Activated T-helper 1 cell treated with anti-CD3 and anti-CD28 coated beads, Interleukin-2, amount 50 U/mL, for 16 hours (primary cell): Measurements from ENCODE around the gene B4GALNT3.

ENCODE experiments used
- DNase-seq, 2 donors: peaks; one replicate each; pipeline ENCODE4 v3.0.0-alpha.2; 2020; ENCODE audit warnings: low read depth in 1 of 2, low spot score in 1 of 2

The B4GALNT3 gene

DNA sequence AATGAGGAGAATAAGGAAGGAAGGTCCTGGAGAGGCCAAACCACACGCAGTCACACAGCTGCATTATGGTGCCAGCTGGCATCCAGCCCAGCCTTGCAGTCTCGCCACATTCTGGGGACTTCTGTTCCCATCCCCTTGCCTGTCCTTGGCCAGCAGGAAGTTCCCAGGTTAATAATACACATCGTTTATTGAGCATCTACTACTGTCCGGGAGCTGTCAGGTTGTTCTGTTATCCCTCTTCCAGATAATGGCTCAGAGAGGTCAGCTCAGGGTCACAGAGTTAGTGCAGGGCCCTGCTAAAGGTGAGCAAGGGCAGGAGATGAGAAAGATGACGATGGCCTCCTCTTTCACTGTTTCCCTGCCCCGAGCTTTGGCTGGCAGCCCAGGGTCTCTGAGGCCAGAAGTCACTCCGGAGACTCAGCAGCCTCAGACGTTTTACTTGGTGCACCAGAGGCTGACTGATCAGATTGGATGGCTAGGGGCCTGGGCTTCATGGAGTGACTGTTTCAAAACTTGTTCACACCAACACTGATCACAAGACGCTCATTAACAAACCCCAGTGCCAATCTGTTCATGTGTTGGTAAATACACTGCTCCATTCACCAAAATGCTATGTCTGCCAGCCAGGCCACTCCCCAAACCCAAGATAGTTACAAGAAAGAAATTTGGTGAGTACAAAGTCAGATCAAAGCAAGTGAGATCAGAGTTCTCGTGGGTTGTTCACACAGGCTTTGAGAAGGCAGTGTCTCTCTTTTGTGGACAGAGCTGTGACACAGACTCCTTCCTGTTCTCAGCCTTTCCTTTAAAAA lies 79.2 kb downstream of the B4GALNT3 start:
- no peak for DNase-seq

DNA sequence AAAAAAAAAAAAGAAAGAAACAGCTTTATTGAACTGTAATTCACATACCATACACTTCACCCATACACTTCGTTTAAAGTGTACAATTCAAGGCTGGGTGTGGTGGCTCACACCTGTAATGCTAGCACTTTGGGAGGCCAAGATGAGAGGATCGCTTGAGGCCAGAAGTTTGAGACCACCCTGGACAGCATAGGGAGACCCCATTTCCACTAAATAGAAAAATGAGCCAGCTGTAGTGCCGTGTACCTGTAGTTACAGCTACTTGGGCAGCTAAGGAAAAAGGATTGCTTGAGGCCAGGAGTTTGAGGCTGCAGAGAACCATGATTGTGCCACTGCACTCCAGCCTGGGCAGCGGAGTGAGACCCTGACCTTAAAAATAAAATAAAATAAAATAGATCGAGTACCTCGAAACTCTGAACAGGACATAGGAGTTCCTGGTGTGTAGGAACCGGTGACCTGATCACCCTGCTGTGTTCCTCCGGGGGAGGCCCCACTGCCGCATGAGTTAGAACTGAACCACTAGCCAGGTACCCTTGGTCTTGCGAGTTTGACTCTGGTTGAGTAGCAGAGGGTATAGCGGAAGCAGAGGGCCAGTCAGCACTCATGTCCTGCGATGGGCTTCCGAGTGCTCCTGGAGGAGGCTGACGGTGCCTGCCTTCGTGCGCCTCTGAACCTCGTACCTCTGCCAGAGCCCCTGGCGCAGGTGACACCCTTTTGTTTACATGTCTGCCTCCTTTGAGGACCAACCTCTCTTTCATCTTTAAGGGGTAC lies 80.0 kb downstream of the B4GALNT3 start:
- DNase-seq, result no peak

DNA sequence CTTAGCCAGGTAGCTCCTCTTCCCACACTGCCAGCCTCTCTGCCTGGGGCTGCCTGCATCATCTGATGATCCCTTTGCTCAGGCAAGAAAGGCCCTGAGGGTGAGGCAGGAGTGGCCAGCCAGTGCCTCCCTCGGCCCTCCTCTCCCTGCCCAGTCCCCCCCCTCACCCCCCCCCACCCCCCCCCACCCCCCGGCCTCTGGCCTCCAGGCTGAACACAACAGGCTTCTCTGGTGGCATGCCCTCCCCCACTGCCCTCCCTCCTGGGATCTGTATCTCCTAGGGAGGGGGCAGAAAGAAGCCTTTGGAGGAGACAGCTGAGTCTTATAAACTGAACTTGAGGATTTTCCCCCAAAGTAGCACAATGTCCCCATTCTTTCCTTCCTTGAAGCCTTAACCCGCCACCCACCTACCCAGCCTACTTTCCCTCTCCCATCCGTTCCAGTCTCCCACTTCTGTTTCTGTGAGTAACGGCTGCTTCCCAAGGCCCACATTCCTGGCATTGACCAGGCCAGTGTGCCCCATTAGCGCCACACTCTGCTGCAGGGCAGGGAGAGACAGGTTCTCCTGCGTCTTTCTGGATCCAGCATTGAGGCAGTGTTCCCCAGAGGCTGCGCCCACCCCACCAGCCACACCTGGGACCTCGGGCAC lies 82.1 kb downstream of the B4GALNT3 start:
- DNase-seq, result no peak

DNA sequence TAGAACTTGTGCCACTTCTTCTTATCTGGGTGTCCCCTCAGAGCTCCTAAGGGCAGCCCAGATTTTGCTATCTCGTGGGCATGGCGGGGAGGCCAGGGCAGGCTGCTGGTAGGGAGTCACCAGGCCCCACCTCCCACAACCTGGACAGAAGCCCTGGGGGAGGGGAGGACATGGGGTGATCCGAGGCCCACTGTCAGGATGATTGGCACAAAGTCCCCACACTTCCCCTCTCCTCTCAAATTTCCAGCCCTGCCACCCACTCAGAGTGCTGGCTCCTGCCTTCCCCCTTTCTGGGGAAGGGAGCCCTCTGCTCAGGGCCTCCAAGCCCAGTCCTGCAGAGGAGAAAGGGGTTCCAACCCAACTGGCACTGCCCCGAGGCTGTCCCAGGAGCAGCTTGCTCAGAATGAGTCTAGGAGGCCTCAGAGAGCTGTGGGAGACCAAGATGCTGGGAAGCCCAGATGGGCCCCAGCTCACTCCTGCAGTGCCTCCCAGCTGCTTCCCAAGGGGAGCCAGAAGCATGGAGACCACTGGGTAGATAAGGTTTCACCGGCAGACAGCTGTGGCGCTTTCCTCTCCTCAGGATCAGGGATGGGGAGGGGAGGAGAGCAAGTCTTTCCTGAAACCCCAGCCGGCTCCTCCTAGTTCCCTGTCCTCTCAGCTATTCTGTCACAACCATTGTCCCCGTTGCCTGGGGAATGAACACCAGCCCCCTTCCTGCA lies 82.8 kb downstream of the B4GALNT3 start:
- no peak for DNase-seq

DNA sequence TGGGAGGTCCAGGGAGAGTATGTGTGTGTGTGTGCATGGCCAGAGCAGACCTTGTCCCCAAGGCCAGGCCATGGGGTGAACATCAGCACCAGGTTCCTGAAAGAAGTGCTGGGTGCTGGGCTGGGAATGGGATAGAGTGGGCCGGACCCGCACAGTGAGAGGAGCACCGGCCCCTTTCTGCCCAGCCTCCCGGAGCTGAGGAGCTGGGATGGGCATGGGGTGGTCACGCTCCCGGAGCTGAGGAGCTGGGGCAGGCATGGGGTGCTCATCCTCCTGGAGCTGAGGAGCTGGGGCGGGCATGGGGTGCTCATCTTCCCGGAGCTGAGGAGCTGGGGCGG lies 83.3 kb downstream of the B4GALNT3 start:
- DNase-seq, result no peak

DNA sequence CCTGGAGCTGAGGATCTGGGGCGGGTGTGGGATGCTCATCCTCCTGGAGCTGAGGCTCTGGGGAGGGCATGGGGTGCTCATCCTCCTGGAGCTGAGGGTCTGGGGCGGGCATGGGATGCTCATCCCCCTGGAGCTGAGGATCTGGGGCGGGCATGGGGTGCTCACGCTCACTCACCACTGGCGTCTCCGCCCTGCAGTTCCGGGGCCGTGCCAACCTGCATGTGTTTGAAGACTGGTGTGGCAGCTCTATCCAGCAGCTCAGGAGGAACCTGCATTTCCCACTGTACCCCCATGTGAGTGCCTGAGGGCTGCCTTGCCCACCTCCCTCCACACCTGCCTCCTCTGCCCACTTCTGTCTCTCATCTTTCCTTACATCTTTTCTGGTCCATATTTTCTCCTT lies 84.4 kb downstream of the B4GALNT3 start:
- DNase-seq, result no peak

DNA sequence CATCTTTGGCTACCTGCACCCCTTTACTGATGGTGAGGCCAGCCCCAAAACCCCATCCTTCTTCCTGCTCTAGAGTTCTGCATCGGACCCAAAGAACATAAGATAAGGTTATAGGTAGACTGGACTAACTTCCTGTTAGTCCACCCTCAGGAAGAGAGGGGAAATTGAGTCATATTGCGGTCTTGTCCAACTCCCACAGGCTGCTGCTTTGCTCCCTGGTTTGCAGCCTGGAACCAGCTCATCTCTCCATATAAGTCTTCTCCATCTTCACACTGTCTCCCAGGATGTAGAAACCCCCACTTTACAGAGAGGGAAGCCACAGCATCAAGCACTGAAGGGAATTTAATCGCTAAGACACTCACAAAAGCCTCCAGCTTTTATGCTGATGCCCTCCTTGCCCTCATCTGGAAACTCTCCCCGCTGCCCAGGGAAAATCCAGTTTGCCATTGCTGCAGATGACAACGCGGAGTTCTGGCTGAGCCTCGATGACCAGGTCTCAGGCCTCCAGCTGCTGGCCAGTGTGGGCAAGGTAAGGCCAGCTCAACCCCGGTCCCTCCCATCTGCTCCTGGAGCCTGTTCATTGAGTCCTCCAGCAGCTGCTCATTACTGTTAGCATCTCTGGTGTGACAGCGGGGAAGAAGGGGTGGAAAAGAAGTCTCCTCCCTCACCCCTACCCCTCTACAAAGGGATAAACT lies 85.3 kb downstream of the B4GALNT3 start:
- no peak for DNase-seq

DNA sequence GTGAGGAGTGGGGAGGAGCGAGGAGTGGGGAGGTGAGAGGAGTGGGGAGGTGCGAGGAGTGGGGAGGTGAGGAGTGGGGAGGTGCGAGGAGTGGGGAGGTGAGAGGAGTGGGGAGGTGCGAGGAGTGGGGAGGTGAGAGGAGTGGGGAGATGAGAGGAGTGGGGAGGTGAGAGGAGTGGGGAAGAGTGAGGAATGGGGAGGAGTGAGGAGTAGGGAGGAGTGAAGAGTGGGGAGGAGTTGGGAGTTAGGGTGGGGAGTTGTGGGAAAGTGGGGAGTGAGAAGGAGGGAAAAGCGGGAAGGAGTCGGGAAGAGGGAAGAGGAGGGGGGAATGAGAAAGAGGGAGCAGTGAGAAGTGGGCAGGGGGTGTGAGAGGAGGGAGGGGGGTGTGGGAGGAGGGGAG lies 86.1 kb downstream of the B4GALNT3 start:
- DNase-seq, result no peak

DNA sequence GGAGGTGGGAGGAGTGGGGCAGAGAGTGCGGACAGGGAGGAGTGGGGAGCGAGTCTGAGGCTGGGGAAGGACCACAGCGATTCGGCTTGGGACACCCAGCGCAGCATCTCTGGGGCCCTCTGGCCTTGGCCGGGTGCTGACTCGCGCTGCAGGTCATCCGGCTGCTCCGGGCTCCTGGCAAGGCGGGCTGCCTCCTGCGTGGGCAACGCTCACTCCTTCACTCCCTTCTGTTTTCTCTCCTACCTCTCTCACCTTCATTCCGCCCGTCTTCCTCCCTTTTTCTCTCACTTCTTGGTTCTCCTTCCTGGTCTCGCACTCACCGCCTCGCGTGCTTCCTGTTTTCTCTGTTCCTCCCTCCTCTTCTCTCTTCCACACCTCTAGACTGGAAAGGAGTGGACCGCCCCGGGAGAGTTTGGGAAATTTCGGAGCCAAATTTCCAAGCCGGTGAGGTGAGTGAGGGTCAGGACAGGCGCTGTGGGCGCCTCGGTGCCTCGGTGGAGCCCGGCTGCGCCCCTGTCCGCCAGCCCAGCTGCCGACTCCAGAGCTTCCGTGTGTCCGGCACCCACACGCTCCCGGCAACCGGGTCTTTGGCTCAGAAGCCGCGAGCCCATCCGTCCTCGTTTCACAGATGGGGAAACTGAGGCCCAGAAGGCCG lies 86.7 kb downstream of the B4GALNT3 start:
- no peak for DNase-seq

DNA sequence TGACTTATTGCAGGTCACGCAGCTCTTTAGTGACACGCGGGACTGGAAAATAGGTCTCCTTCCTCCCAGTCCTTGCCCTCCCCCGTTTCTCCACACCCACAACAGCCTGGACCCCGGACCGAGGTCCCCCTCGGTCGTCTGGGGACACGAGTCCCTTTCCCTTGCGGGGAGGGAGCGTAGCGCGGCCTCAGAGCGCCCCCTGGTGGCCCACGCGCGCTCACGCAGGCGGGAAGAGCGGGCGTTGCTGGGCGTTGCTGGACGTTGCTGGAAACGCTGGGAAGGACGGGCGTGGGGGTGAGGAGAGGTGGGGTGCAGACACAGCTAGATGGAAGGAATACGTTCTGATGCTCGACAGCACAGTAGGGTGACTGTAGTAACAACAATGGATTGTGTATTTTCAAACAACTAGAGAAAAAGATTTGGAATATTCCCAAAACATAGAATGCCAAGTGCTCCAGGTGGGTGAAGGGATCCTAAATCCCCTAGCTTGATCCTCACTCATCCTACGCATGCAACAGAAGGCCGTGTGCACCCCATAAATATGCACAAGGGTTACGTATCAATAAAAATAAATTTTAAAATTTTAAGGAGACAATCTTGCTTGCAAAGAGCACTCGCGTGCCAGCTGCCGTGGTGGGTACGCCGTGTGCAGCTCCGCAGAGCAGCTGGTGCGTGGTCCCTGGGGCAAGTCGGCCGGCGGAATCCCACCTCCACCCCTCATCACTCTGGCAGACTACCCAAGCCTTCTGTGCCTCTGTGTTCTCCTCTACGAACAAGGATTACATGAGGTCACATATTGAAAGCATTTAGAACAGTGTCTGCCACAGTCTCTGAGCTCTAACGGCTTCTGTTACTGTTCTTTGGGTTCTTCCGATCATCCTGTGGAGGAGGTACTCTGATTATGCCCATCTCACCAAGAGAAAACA lies 87.4 kb downstream of the B4GALNT3 start:
- peak; percentile 53 to 61 for DNase-seq

DNA sequence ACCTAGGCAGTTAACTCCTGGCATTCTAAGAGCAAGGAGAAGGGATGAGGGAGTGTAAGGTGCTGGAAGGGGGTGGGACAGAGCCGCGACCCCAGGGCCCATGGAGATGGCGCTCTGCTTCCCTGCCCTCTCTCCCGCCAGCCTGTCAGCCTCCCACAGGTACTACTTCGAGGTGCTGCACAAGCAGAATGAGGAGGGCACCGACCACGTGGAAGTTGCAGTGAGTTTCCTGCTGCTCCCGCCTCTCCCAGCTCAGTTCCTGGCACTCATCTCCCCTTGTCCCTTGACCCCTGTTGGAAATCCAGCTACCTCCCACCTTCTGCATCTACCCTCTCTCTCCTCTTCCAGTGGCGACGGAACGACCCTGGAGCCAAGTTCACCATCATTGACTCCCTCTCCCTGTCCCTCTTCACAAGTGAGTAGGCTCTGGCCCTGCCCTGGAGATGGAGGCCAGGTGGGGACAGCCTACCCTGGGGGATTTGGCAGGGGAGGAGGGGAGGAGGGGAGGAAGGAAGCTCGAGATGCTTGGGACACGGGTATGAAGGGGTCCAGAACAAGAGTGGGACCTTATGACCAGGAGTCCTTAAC lies 88.2 kb downstream of the B4GALNT3 start:
- DNase-seq, result no peak

DNA sequence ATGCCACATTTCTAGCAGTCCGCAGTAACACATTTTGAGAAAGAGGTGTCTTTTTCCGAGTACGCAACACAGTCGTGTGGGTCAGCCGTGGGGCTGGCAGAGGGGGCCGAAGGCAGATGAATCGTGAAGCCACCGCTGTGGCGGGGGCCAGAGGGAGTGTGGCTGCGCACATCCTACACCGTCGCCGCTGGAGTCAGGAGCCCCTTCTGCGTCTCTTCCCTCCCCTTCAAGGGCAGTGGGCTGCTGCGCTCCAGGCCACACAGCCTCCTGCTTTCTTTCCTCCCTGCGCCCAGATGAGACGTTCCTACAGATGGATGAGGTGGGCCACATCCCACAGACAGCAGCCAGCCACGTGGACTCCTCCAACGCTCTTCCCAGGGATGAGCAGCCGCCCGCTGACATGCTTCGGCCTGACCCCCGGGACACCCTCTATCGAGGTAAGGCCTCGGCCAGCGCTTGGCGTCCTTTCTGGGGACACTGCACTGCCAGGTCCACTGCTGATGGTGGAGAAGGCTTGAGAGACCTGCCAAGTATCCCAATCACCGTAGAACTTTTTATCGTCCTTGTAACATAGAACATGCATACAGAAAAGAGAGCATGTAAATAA lies 89.8 kb downstream of the B4GALNT3 start:
- DNase-seq, result no peak

DNA sequence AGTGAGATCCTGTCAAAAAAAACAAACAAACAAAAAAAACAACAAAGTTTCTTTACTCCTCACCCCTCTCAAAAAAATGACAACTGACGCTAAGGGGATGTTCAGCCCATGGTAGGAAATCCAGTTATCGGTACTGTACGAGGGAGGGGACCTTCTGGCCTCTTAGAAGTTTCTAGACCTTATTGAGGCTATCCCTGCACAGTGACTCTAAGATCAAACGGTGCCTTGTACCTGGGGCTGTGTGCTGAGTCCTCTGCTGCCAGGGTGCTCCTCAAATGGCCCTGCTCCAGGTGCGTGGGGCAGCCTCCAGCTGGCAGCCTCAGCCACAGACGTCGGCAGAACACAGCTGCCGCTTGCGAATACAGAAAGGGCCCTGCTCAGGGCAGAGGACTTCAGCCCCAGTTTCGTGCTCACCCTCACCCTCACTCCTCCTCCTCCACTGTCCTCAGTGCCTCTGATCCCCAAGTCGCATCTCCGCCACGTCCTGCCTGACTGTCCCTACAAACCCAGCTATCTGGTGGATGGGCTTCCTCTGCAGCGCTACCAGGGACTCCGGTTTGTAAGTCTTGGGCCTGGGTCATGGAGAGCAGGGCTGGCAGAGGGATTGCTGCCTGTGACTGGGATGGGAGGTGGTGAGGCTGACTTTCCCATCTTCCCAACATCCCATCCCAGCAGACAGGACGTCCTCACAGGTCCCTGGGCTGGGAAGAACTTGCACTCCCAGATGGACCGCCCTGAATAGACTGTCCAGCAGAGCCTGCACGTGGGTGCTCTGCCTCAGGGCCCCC lies 90.9 kb downstream of the B4GALNT3 start:
- DNase-seq, result no peak

DNA sequence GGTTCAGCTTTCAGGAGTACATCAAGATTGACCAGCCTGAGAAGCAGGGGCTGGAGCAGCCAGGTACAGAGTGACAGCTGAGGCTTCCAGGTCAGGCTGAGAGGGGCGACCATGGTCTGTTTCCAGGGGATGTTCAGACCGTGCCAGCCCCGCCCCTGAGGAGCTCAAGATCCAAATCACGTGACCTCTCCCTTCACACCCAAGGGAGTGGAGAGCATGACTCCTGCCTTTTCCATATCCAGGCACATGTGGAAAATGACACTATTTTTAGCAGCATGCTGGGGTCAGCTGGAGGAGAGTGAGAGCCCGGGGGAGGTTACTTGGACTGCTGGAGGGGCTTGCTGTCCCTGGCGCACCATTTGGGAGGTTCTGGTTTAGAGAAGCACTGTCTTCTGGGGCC lies 92.7 kb downstream of the B4GALNT3 start:
- DNase-seq, result no peak

DNA sequence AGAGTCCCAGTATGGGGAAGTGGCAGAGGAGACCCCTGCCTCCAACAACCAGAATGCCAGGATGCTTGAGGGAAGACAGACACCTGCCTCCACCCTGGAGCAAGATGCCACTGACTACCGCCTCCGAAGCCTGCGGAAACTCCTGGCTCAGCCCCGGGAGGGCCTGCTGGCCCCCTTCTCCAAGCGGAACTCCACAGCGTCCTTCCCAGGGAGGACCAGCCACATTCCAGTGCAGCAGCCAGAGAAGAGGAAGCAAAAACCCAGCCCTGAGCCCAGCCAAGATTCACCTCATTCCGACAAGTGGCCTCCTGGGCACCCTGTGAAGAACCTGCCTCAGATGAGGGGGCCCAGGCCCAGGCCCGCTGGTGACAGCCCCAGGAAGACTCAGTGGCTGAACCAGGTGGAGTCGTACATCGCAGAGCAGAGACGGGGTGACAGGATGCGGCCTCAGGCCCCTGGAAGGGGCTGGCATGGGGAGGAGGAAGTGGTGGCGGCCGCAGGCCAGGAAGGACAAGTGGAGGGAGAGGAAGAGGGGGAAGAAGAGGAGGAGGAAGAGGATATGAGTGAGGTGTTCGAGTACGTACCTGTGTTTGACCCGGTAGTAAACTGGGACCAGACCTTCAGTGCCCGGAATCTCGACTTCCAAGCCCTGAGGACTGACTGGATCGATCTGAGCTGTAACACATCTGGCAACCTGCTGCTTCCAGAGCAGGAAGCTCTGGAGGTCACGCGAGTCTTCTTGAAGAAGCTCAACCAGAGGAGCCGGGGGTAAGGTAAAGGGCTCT lies 93.7 kb downstream of the B4GALNT3 start:
- peak in 1 of 2 donors; percentile 29 for DNase-seq

DNA sequence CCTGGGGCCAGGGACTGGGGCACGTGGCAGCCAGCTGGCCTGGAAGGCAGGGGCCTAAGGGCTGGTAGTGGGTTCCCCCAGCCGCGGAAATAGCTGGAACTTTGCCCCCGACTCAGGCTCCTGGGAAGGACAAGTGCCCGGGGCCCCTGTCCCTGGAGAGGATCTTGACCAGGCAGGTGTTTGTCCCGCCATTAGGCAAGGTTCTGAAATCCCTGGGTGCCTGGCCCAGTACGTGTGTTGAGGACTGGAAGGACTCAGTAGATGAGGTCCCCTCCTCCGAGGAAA lies 94.2 kb downstream of the B4GALNT3 start:
- DNase-seq, result no peak

DNA sequence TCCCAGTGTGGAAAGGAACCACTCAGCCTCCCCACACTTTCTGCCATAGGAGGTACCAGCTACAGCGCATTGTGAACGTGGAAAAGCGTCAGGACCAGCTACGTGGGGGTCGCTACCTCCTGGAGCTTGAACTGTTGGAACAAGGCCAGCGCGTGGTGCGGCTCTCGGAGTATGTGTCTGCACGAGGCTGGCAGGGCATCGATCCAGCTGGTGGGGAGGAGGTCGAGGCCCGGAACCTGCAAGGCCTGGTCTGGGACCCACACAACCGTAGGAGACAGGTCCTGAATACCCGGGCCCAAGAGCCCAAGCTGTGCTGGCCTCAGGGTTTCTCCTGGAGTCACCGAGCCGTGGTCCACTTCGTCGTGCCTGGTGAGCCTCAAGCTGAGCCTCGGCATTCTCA lies 96.8 kb downstream of the B4GALNT3 start:
- DNase-seq, result no peak
